ENCODE results near the gene REG1A.

DNA sequence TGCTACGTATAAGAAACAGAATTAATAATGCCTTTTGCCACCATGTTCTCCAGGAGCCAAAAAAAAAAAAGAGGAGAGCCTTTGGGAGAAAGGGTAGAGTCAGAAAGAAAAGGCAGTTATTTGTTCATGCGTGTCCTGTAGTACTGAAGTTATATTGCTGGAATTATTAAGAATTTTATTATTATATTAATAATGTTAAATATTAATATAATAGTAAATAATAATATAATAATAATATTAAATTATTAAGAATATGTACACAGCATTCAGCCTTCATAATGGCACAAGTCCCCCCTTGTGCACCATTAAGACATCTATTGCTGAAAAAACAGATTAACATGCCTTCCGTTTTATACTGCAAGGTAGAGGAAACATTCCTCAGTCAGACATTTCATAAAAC is 8.1 kb downstream of the REG1A start:
- TF ChIP-seq, protein P1, sequence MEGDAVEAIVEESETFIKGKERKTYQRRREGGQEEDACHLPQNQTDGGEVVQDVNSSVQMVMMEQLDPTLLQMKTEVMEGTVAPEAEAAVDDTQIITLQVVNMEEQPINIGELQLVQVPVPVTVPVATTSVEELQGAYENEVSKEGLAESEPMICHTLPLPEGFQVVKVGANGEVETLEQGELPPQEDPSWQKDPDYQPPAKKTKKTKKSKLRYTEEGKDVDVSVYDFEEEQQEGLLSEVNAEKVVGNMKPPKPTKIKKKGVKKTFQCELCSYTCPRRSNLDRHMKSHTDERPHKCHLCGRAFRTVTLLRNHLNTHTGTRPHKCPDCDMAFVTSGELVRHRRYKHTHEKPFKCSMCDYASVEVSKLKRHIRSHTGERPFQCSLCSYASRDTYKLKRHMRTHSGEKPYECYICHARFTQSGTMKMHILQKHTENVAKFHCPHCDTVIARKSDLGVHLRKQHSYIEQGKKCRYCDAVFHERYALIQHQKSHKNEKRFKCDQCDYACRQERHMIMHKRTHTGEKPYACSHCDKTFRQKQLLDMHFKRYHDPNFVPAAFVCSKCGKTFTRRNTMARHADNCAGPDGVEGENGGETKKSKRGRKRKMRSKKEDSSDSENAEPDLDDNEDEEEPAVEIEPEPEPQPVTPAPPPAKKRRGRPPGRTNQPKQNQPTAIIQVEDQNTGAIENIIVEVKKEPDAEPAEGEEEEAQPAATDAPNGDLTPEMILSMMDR (conservative IDR thresholded peaks at IDR 0.05): no peak
- no peak for TF ChIP-seq ZFX (IDR thresholded peaks at IDR 0.05)
